22Rv1 (cell line): ENCODE data around the gene C9orf72.

Experiments
- CTCF ChIP-seq: fragments of 450-650 bp; IDR thresholded peaks from 2 replicates; pipeline ENCODE4 v1.5.1; 2017; ENCODE audit warnings: mild to moderate bottlenecking
- ZFX ChIP-seq: fragments of 450-650 bp; IDR thresholded peaks from 2 replicates; pipeline ENCODE4 v1.6.1; 2017; ENCODE audit warnings: antibody characterized with exemption, borderline replicate concordance

DNA sequence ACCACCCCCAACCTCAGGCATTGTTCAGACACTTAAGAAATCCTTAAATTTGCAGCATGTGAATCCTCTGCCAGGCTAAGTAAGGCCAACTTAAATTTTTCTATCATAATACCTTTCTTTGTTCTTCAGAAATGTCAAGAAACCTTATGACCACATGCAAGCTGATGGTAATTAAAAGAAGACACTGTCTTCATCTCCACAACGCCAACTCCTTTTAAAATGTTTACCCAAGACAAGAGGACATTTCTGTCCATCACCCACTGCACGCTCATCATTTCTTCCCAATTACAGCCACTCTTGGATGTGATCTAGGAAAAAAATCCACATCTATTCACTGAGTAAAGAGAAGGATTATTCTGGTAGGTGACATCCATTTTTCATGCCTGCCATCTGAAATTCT lies 55.3 kb downstream of the C9orf72 start:
- TF ChIP-seq CTCF (no peak), ZFX (no peak)
